ELR (cell line): Measurements from ENCODE around the gene BICRAL.
"Not testable (repeated sequence)": the region's sequence is repeated elsewhere in the genome, so short reads cannot be mapped to it uniquely, and the experiment has no call there.

Experiments used
- DNase-seq: peaks from one replicate; pipeline ENCODE4 v3.0.0-alpha.2; 2015; ENCODE audit warnings: low read depth

BICRAL gene

GRCh38 chr6:42790549-42791181 is 8.8 kb downstream of the BICRAL start:
- DNase-seq: no peak

DNA sequence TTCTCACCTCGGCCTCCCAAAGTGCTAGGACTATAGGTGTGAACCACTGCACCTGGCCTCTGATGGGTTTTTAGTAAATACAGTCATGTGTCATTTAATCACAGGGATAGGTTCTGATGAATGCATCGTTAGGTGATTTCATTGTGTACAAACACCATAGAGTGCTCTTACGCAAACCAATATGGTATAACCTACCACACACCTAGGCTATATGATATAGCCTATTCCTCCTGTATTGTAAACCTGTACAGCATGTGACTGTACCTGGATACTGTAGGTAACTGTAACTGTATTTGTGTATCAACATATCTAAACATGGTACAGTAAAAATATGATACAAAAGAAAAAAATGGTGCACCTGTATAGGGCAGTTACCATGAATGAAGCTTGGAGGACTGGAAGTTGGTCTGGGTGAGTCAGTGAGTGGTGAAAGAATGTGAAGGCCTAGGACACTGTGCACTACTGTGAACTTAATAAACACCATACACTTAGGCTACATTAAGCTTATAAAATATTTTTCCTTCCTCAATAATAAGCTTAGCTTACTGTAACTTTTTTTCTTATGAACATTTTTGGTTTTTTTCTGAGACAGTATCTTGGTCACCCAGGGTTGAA is 10.0 kb downstream of the BICRAL start:
- DNase-seq: peak; percentile 29

DNA sequence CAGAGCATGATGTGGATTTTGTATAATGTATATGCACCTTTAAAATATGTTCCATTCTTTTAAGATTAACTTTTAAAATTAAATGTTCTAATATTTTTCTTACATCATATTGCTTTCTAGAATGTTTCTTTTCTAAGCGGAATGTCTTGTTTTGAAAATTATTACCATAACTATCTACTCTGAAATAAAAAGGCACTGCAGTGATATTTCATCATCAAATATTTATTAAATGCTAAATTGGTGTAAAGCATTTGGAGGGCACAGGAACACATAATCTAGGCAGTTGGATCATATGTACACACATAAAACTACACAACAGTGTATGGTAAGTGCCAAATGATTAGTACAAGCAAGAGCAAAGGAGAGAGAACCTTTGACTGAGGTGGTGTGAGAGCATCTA is 13.8 kb downstream of the BICRAL start:
- DNase-seq: no peak

DNA sequence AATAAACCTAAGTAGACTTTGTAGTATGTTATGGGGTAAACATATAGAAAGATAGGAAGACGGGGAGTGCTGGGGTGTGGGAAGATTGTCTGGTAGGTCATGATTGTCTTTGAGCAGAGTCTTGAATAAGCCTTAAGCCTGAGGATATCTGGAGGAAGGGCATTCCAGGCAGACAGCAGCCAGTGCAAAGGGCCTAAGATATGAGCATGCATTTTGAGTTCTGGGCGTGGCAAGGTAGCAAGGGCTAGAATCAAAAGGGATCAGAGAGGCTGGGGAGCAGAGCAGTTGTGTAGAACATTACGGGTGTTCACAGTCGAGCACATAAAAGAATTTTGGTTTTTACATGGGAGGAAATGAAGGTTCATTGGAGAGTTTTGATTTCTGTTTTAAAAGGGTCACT is 14.3 kb downstream of the BICRAL start:
- no peak for DNase-seq

DNA sequence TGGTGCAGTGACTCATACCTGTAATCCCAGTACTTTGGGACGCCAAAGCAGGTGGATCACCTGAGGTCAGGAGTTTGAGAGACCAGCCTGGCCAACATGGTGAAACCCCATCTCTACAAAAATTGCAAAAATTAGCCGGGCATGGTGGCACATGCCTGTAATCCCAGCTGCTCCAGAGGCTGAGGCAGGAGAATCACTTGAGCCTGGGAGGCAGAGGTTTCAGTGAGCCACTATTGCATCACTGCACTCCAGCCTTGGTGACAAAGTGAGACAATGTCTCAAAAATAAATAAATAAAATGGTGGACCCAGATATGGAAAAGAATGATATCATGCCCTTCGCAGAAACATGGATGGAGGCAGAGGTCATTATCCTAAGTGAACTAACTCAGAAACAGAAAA is 15.8 kb downstream of the BICRAL start:
- not testable (repeated sequence) for DNase-seq

DNA sequence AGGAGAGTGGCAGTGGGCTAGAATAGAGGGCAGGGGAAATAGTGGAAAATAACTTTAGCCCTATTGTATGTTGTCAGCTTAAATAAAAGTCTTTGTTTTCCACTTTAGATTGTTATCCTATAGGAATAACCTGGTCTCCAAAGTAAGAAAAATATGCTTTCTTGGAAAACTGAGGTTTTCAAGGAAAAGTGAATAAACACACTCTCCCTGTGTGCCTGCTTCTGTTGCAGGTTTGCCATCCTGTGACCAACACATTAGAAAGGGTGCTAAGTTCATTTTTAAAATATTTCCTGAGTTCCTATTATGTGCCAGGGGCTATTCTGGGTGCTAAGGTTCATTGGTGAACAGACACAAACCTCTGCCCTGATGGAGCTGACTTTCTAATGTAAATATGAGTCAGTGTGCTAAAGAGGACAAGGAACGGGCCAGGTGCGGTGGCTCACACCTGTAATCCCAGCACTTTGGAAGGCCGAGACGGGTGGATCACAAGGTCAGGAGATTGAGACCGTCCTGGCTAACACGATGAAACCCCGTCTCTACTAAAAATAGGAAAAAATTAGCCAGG is 23.5 kb downstream of the BICRAL start:
- no peak for DNase-seq

DNA sequence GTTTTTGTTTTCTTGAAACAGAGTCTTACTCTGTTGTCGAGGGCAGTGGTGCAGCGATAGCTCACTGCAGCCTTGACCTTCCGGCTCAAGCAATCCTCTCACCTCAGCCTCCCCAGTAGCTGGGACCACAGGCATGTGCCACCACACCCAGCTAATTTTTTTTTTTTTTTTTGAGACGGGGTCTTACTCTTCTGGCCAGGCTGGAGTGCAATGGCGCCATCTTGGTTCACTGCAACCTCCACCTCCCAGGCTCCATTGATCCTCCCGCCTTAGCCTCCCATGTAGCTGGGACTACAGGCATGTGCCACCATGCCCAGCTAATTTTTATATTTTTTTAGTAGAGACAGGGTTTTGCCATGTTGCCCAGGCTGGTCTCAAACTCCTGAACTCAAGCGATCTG is 24.5 kb downstream of the BICRAL start:
- not testable (repeated sequence) for DNase-seq

DNA sequence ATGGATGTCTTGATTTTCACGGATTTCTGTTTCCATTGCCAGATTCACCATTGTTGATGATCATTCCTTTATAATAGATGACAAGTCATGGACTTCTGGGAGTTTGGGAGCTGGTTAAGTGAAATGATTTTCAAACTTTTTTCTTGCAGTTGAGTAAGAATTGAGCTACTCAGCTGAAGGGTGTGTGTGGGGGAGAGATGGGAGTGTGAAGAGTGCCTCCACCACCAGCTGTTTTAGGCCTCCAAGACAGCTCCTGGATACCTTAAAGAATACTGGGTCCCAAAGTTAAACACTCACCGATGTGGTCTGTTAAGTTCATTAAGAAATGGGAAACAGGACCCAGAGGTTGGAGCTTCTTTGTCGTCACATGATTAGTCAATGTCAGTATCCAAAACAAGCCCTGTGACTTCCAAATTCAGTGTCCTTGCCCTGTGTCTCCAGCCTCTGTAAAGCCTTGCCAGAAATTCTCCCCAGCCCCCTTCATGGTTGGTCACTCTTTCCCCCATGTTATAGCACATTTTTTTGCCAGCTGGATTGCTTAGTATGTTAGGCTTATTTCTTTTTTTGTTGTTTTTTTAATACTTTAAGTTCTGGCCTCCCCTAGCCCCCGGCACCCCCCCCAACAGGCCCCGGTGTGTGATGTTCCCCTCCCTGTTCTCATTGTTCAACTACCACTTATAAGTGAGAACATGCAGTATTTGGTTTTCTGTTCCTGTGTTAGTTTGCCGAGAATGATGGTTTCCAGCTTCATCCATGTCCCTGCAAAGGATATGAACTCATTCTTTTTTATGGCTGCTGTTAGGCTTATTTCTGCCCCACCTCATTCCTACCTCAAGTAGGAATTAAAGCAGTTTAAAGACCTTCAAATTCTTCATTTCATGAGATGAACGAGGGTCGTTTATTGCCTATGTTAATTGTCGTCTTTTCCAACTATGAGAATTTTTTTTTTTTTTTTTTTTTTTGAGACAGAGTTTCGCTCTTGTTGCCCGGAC is 26.9 kb downstream of the BICRAL start:
- no peak for DNase-seq

- no peak for DNase-seq
Measured at GRCh38 chr6:42813074-42813645, 31.3 kb downstream of the BICRAL start.

GRCh38 chr6:42813906-42814444 is 32.1 kb downstream of the BICRAL start:
- no peak for DNase-seq

DNA sequence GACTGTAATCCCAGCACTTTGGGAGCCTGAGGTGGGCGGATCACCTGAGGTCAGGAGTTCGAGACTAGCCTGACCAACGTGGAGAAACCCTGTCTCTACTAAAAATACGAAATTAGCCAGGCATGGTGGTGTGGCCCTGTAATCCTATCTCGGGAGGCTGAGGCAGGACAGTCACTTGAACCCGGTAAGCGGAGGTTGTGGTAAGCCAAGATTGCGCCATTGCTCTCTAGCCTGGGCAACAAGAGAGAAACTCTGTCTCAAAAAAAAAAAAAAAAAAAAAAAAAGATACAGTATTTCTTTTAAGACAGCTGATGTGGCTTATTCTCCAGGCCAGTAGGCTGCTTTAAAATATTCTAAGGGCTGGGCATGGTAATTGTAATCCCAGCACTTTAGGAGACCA is 33.9 kb downstream of the BICRAL start:
- DNase-seq: not testable (repeated sequence)

DNA sequence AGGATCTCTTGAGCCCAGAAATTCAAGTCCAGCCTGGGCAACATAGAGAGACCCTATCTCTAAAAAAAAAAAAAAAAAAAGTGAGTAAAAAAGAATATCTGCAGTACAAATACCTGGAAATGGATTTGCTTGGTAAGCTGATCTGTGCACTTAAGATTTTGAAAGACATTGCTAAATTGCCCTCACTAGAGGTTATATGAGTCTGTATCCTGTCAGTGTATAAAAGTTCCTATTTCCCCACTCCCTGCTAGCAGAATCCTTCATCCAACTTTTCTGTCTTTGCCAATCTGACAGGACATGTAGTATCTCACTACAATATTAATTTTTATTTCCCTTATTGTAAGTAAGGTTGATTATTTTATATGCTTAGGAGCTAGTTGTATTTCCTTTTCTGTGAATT is 36.1 kb downstream of the BICRAL start:
- DNase-seq: no peak

GRCh38 chr6:42818416-42818815 is 36.6 kb downstream of the BICRAL start:
- no peak for DNase-seq

- DNase-seq: no peak
Measured at GRCh38 chr6:42818878-42819277, 37.0 kb downstream of the BICRAL start.

DNA sequence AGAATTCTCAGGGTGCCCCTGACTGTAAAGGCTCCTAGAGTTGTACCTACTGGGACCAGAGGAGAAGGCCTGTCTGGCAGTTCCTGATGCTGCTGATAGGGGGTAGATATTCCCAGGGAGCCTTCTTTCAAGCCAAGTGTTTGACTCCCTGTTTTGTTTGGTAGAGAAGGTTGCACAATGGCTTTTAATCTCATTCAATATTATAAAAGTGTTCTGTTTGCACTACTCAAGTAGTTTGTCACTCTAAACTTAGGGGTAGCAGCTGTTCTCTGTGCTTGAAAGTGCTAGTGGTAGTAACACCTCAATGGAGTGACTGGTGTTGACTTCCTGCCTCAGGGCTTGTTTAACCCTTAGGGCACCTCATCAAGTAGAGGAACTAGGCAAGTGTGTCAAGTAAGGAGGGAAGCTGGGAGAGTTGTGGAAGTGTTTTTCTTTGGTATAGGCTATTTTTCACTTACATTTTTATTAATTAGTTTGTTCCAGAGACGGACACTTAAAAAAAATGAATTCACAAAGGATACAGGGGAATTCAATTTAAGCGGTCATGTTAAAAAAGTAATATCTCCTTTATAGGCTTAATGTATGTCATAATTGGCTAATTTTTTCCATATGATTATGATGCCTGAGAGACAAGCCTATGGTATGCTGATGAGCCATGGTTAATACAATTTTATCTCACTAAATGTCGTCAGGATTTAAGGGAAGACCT is 38.1 kb downstream of the BICRAL start:
- DNase-seq: peak; percentile 19

DNA sequence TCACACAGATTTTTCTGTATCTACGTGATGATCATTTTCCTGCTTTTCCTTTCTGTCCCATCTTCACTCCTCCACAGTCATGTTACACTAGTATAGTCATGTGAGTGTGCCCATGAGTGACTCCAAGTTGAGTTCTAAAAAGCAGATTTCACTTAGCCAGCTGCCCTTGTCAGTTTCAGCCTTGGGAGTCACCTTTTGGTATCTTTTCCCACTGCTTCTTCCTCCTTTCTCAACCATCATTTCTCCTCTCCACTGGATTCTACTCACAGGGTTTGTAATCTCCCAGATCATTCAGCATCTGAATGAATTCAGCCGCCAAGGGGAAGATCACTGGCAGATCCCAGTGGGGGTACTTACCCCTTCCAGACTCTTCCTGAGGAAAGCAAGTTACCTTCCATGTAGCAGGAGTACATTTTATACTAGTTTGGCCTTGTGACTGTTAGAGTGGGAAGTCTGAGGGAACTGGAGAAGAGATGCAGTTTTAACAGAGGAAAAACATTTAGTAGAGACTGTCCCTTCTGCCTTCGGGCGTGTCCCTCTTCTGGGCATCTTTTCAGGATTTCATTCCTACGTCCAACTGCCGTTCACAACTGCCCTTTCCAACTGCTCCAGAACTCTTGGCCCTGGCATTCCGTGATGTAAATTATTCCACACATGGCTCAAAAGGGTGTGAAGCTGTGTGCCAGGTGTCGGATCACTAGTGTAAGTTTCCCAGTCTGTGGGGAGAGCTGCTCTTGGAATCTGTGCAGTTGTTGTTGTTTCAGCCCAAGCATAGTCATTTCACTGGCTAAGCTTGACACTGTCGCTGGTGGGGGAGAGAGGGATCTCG is 38.9 kb downstream of the BICRAL start:
- DNase-seq: no peak

DNA sequence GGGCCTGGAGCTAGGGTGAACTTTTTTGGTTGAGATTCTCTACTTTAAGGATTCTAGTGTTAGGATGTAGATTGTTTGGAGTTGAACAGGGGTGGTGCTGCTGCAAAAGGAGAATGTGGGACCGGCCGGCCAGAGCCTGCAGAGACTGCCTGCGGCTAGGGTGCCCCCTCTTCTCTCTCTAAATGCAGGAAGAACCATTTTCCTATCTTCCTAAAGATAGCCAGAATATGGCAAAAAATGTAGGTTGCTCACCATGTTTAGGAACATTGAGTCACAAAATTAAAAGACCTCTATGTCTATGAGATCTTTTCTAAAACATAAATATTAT is 39.5 kb downstream of the BICRAL start:
- no peak for DNase-seq

DNA sequence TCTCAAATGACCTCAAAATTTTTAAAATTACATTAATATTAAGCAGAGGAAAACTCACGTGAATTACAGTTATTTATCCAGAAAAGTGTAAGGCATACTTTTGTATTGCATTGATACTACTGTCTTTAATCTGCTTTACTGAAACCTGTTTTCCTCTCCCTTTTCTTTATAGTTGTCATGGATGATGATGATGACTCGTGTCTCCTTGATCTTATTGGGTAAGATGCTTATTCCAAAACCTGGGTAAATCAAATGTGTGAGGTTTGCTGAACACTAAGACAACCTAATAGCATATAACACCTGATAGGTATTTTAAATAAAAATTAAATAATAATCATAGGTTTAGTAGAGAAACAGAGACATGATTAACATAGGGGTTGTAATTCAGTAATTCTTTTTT is 40.0 kb downstream of the BICRAL start:
- no peak for DNase-seq

DNA sequence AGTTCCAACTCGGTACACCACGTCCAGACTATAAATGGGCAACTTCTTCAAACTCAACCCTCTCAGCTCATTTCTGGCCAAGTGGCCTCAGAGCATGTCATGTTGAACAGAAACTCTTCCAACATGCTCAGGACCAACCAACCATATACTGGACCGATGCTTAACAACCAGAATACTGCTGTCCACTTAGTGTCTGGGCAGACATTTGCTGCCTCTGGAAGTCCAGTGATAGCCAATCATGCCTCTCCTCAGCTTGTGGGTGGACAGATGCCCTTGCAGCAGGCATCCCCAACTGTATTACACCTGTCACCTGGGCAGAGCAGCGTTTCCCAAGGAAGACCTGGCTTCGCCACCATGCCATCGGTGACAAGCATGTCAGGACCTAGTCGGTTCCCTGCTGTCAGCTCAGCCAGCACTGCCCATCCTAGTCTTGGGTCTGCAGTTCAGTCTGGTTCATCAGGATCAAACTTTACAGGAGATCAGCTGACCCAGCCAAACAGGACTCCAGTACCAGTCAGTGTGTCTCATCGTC is 47.8 kb downstream of the BICRAL start:
- DNase-seq: no peak

- peak; percentile 8 for DNase-seq
Measured at GRCh38 chr6:42831237-42831636, 49.4 kb downstream of the BICRAL start.
